T-cell (primary cell): ENCODE measurements around the gene ZNF189. TPM values are rescaled to one million over a fixed set of nuclear protein-coding genes. Genes with fewer than 3 reads are reported as not detected.

Experiments used
- ATAC-seq, 4 experiments: fragments of 200-7000 bp in 3 of 4; fragments of 150-1000 bp in 1 of 4; cut with Tn5 transposase; replicated peaks in 1 of 4; 1 replicate in 3 of 4; 2 replicates in 1 of 4; pipeline ENCODE4 v1.10.0; 2021; ENCODE audit warnings: moderate library complexity in 3 of 4, mild to moderate bottlenecking in 2 of 4, moderate number of reproducible peaks in 1 of 4
- CTCF ChIA-PET, 2 donors: fragments of 300-600 bp; sonication (Branson Sonifier 250); formaldehyde crosslinking; loops; one replicate each; lab custom pipeline; 2022; ENCODE audit warnings: antibody characterized with exemption in 2 of 2; lab: Charles Lee
- POLR2A ChIA-PET, 2 donors: fragments of 300-600 bp; sonication (Branson Sonifier 250); formaldehyde crosslinking; loops; one replicate each; lab custom pipeline; 2022; ENCODE audit warnings: antibody characterized with exemption in 2 of 2; lab: Charles Lee
- DNase-seq, 35 experiments: peaks; one replicate each; pipeline versions ENCODE4 v3.0.0 to v3.0.0-alpha.2; 2013 to 2023
- H3K27ac ChIP-seq: one replicate; pipeline ENCODE4 v1.5.1; 2013; ENCODE audit warnings: low read length
- H3K27me3 ChIP-seq, 2 experiments: replicated peaks in 1 of 2; 1 replicate in 1 of 2; 2 replicates in 1 of 2; pipeline versions ENCODE4 v1.6.1 to v1.7.0; 2013; ENCODE audit warnings: low read length in 1 of 2, mixed read lengths in 1 of 2; ENCODE audit not compliant: control insufficient read depth in 2 of 2, insufficient read depth in 2 of 2; ENCODE audit errors: extremely low read depth in 1 of 2
- H3K36me3 ChIP-seq, 2 donors: 1 replicate in 1 of 2; 2 replicates in 1 of 2; pipeline versions ENCODE4 v1.6.1 to v1.7.0; 2013; ENCODE audit warnings: low read length in 1 of 2; ENCODE audit not compliant: control insufficient read depth in 2 of 2, insufficient read depth in 1 of 2; ENCODE audit errors: extremely low read depth in 1 of 2
- H3K4me1 ChIP-seq, 2 experiments: 1 replicate in 1 of 2; 2 replicates in 1 of 2; pipeline versions ENCODE4 v1.6.1 to v1.7.0; 2013; ENCODE audit warnings: low read length in 2 of 2, mixed read lengths in 1 of 2; ENCODE audit not compliant: insufficient read depth in 2 of 2, control insufficient read depth in 1 of 2; ENCODE audit errors: extremely low read depth in 1 of 2
- H3K4me3 ChIP-seq, 2 donors: 1 replicate in 1 of 2; 2 replicates in 1 of 2; pipeline versions ENCODE4 v1.5.1 to v1.7.0; 2013; ENCODE audit warnings: mild to moderate bottlenecking in 2 of 2, low read length in 1 of 2, moderate library complexity in 1 of 2; ENCODE audit not compliant: control insufficient read depth in 1 of 2; ENCODE audit errors: extremely low read depth in 1 of 2
- H3K9me3 ChIP-seq: 2 replicates; pipeline ENCODE4 v1.7.0; 2013
- H3K27ac Mint-ChIP-seq, 2 donors: one replicate each; pipeline ENCODE4 v1.8.0; 2020 to 2021; ENCODE audit warnings: mild to moderate bottlenecking in 2 of 2, mixed read lengths in 2 of 2
- H3K27me3 Mint-ChIP-seq, 2 donors: one replicate each; pipeline ENCODE4 v1.8.0; 2021 to 2022; ENCODE audit warnings: mixed read lengths in 2 of 2
- H3K36me3 Mint-ChIP-seq: one replicate; pipeline ENCODE4 v1.8.0; 2021; ENCODE audit warnings: mixed read lengths
- H3K4me1 Mint-ChIP-seq, 3 donors: one replicate each; pipeline ENCODE4 v1.8.0; 2020 to 2022; ENCODE audit warnings: mixed read lengths in 3 of 3, mild to moderate bottlenecking in 1 of 3
- H3K4me3 Mint-ChIP-seq, 3 donors: one replicate each; pipeline ENCODE4 v1.8.0; 2020 to 2022; ENCODE audit warnings: mild to moderate bottlenecking in 3 of 3, mixed read lengths in 3 of 3, moderate library complexity in 3 of 3
- H3K9me3 Mint-ChIP-seq, 3 donors: one replicate each; pipeline ENCODE4 v1.8.0; 2020 to 2022; ENCODE audit warnings: mixed read lengths in 3 of 3
- WGBS: methylation state at CpG from one replicate; pipeline ENCODE4 v1.1.5; 2013; ENCODE audit warnings: missing lambda C conversion rate; ENCODE audit not compliant: insufficient coverage; 5-methylcytosine and 5-hydroxymethylcytosine counted together
- total RNA-seq, 35 experiments: library from RNA in 6 of 35; stranded (reverse) in 6 of 35; fragments of 120-200 nt in 1 of 35; gene quantifications; one replicate each; pipeline versions ENCODE4 v1.2.1 to v1.2.4 and lab custom pipeline; 2013 to 2026

Gene ZNF189
- total RNA-seq (10 to 100 TPM in 4 of 5 donors, 1 to 10 TPM in 1; 9.2 to 17.4 (median 16.6) TPM), total RNA-seq (lab: John Stamatoyannopoulos, UW) (19.0 to 60.2 (median 39.6) reads per million in 29 experiments)
- 21.7 TPM for total RNA-seq (2013)

GRCh38 chr9:101398068-101398929, at the start of gene ZNF189, which contains the start of gene MRPL50:
Gene ZNF189, plus strand, starts transcription at chr9:101398851. Its CDS starts 306 bp downstream, at chr9:101399157.
Gene MRPL50, minus strand, starts transcription at chr9:101398618. Its CDS starts 26 bp downstream, at chr9:101398592.
- under 1% methylated on average over 43 of the region's 44 CpGs for whole genome bisulfite sequencing
- Histone ChIP-seq H3K4me3 (peak within 1 kb of the TSS; percentile 79 to 98), H3K36me3 (peaks cover 0 to 29% of the 10 kb centered on the region in 2 donors), H3K27ac (peak within 1 kb of the TSS; percentile 94), H3K27me3 (no peaks in the 10 kb centered on the region), H3K9me3 (peaks cover 2% of the 10 kb centered on the region), H3K4me1 (peaks cover 10 to 19% of the 10 kb centered on the region in 2 experiments)
- H3K4me3 Mint-ChIP-seq, result peak within 1 kb of the TSS; percentile 87 to 100 (median 92)
- peaks cover 3 to 5% (median 3%) of the 10 kb centered on the region in 3 donors for H3K9me3 Mint-ChIP-seq
- ATAC-seq, result peak; percentile 93 to 98 (median 96)
- DNase-seq, result peak; percentile 86 to 100 (median 98)
- peaks cover 74 to 84% (median 76%) of the 10 kb centered on the region in 3 donors for H3K4me1 Mint-ChIP-seq
- H3K36me3 Mint-ChIP-seq, result peaks cover 56% of the 10 kb centered on the region
- CTCF ChIA-PET, result interaction anchor here (0.8 to 2.5 kb wide), 9 partner anchors 9 to 803 kb away, joined by 3 to 18 read pairs (median 4); partner anchors contain the start of gene RNF20 (in 1 of the 2)
- no peaks in the 10 kb centered on the region for H3K27me3 Mint-ChIP-seq
- POLR2A ChIA-PET, result interaction anchor here (0.6 to 1.7 kb wide), 7 partner anchors 9 to 172 kb away, joined by 3 to 9 read pairs (median 5); partner anchors contain the start of gene RNF20 (in 2 of the 2)
- H3K27ac Mint-ChIP-seq, result peak within 1 kb of the TSS; percentile 95 to 99

GRCh38 chr9:101350285-101350684, 48.4 kb upstream of the ZNF189 start:
- Histone ChIP-seq H3K4me1 (no peaks in the 10 kb centered on the region), H3K27me3 (no peaks in the 10 kb centered on the region), H3K27ac (no peak overlapping the region), H3K9me3 (no peaks in the 10 kb centered on the region), H3K36me3 (no peaks in the 10 kb centered on the region), H3K4me3 (no peak overlapping the region)
- DNase-seq (no peak), ATAC-seq (no peak)
- Mint-ChIP-seq H3K4me3 (no peak overlapping the region), H3K4me1 (no peaks in the 10 kb centered on the region), H3K36me3 (no peaks in the 10 kb centered on the region), H3K27ac (no peak overlapping the region), H3K27me3 (peaks cover 11 to 16% of the 10 kb centered on the region in 2 donors), H3K9me3 (no peaks in the 10 kb centered on the region)
- ChIA-PET POLR2A (no interaction called here), CTCF (no interaction called here)
- no CpG with 5 or more reads among the region's 1 CpG for WGBS

- Mint-ChIP-seq H3K27me3 (peaks cover 7 to 15% of the 10 kb centered on the region in 2 donors), H3K9me3 (no peaks in the 10 kb centered on the region), H3K4me3 (no peak overlapping the region), H3K4me1 (no peaks in the 10 kb centered on the region), H3K27ac (no peak overlapping the region), H3K36me3 (no peaks in the 10 kb centered on the region)
- Histone ChIP-seq H3K27ac (no peak overlapping the region), H3K4me1 (no peaks in the 10 kb centered on the region), H3K4me3 (no peak overlapping the region), H3K36me3 (no peaks in the 10 kb centered on the region), H3K9me3 (no peaks in the 10 kb centered on the region), H3K27me3 (peaks cover 0 to 7% of the 10 kb centered on the region in 2 experiments)
- ChIA-PET POLR2A (no interaction called here), CTCF (no interaction called here)
- ATAC-seq, result no peak
- WGBS, result 75% methylated on average over 4 of the region's 6 CpGs
- DNase-seq, result no peak
Observed at GRCh38 chr9:101352892-101353463, 45.7 kb upstream of the ZNF189 start.

- Mint-ChIP-seq H3K27me3 (peaks cover 7 to 11% of the 10 kb centered on the region in 2 donors), H3K36me3 (no peaks in the 10 kb centered on the region), H3K27ac (no peak overlapping the region), H3K4me3 (no peak overlapping the region), H3K4me1 (no peaks in the 10 kb centered on the region), H3K9me3 (no peaks in the 10 kb centered on the region)
- no peaks in the 10 kb centered on the region for H3K4me1 ChIP-seq
- peaks cover 0 to 11% of the 10 kb centered on the region in 2 experiments for H3K27me3 ChIP-seq
- H3K9me3 ChIP-seq, result no peaks in the 10 kb centered on the region
- POLR2A ChIA-PET, result no interaction called here
- H3K36me3 ChIP-seq, result no peaks in the 10 kb centered on the region
- DNase-seq, result no peak
- H3K4me3 ChIP-seq, result no peak overlapping the region
- CTCF ChIA-PET, result no interaction called here
- no peak overlapping the region for H3K27ac ChIP-seq
- WGBS, result 88% methylated on average over 2 of the region's 2 CpGs
- ATAC-seq, result no peak
Observed at GRCh38 chr9:101353683-101354082, 45.0 kb upstream of the ZNF189 start.

GRCh38 chr9:101354143-101354764, 44.4 kb upstream of the ZNF189 start:
- WGBS, result 100% methylated on average over 2 of the region's 5 CpGs
- DNase-seq (no peak), ATAC-seq (no peak)
- CTCF ChIA-PET, result no interaction called here
- Mint-ChIP-seq H3K36me3 (no peaks in the 10 kb centered on the region), H3K9me3 (no peaks in the 10 kb centered on the region), H3K4me3 (no peak overlapping the region), H3K27me3 (peaks cover 7 to 8% of the 10 kb centered on the region in 2 donors), H3K4me1 (no peaks in the 10 kb centered on the region), H3K27ac (no peak overlapping the region)
- no peak overlapping the region for H3K4me3 ChIP-seq
- POLR2A ChIA-PET, result no interaction called here
- no peak overlapping the region for H3K27ac ChIP-seq
- peaks cover 0 to 11% of the 10 kb centered on the region in 2 experiments for H3K27me3 ChIP-seq
- no peaks in the 10 kb centered on the region for H3K36me3 ChIP-seq
- no peaks in the 10 kb centered on the region for H3K9me3 ChIP-seq
- H3K4me1 ChIP-seq, result no peaks in the 10 kb centered on the region
